Measurements from ENCODE around the gene CASP7. TPM values are rescaled to one million over a fixed set of nuclear protein-coding genes. Genes with fewer than 3 reads are reported as not detected.

Gene CASP7
- total RNA-seq, 1 donor from 2014 or later: 16.5 TPM

GRCh38 chr10:113775686-113776294, 96.1 kb downstream of the CASP7 start:
- H3K4me3 ChIP-seq (ENCODE audit: low read depth, low read length): no peak overlapping the region
- DNase-seq (ENCODE audit: low read depth): no peak
- TF ChIP-seq CTCF (conservative IDR thresholded peaks at IDR 0.05; ENCODE audit: low read depth, low read length): no peak

- no peak for DNase-seq (ENCODE audit: low read depth)
- no peak overlapping the region for H3K4me3 ChIP-seq (ENCODE audit: low read depth, low read length)
- TF ChIP-seq CTCF (conservative IDR thresholded peaks at IDR 0.05; ENCODE audit: low read depth, low read length): no peak
Observed at GRCh38 chr10:113776553-113776952, 96.8 kb downstream of the CASP7 start.

Other genes with a start within 250 kb of the CASP7 start
- gene HABP2, start 126.9 kb upstream of the CASP7 start, total RNA-seq: 0.63 TPM in 1 of 2 replicates, not detected in the other
- not detected in 2 replicates for gene NRAP, start 15.9 kb upstream of the CASP7 start, total RNA-seq
- gene PLEKHS1, start 71.8 kb downstream of the CASP7 start, total RNA-seq: not detected in 2 replicates
- 7.9 and 12.0 TPM in 2 replicates for gene DCLRE1A, start 174.2 kb downstream of the CASP7 start, total RNA-seq
- 12.9 and 30.1 TPM in 2 replicates for gene NHLRC2, start 174.7 kb downstream of the CASP7 start, total RNA-seq

Measured in epithelial cell of proximal tubule (primary cell).